ENCODE measurements around the gene GRHL3.
A peak's percentile ranks its signal among the peaks of the same experiment; 100 is the strongest.

Gene GRHL3

DNA sequence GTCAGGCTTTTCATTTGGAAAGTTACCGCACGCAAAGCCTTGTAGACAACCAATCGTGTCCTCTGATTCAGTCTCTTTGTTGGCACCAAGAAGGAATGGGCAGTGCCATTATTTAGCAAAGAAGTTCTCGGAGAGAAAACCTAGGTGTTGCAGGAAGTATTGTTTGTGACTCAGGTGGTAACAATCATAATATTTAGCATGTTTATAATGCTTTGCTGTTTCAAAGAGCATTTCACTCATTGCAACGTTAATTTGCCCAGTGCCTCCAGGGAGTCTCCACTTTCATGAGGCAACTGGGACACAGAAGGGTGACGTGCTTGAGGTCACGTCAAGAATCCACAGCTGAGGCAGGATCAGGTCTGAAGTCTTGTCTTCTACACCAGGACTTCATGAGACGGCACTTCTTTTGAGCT lies 63.0 kb downstream of the GRHL3 start:
- peak overlapping the region in 1 of 2 donors; percentile 6 for H3K27ac ChIP-seq (ENCODE audit: low read depth in 2 of 2, low read length in 2 of 2)
- peaks cover 2 to 11% of the 10 kb centered on the region in 2 donors for H3K36me3 ChIP-seq (ENCODE audit: control insufficient read depth in 2 of 2, insufficient read depth in 2 of 2, low read length in 2 of 2)
- no peaks in the 10 kb centered on the region for H3K27me3 ChIP-seq (ENCODE audit: control insufficient read depth in 2 of 2, insufficient read depth in 2 of 2, low read length in 2 of 2)
- no peak overlapping the region for H3K4me3 ChIP-seq (ENCODE audit: low read length in 2 of 2)
- no peak overlapping the region for H3K9ac ChIP-seq (ENCODE audit: low read depth in 1 of 2, low read length in 2 of 2)
- no peaks in the 10 kb centered on the region for H3K9me3 ChIP-seq (ENCODE audit: control insufficient read depth in 2 of 2, low read length in 2 of 2)
- H3K4me1 ChIP-seq (ENCODE audit: control insufficient read depth in 2 of 2, insufficient read depth in 2 of 2, low read length in 2 of 2): peaks cover 7 to 28% of the 10 kb centered on the region in 2 donors

DNA sequence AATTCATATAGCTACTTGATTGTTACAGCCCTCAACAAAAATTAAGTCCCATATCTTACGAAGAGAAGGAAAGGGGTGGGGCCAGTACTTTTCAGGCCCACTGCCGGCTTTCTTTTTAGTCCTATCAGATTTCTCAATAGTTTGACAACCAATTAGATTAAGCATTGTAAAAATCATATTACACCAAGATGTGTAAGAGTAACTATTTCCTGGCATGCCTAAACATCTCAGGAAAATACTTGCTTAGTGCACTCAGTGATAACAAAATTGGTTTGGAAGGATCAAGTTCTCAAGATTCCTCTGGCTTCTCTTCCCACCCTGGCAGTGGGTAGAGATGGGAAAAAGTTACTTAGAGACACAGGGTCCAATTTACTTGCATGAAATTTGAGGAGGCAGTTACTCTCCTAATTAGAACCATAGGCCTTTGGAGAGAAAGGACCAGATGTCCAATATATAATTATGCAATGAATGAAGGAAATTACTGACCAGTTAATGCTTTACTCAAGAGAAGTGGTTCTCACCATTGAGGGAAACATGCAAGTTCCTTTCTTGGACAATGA lies 64.3 kb downstream of the GRHL3 start:
- Histone ChIP-seq H3K4me3 (ENCODE audit: low read length in 2 of 2) (no peak overlapping the region), H3K9ac (ENCODE audit: low read depth in 1 of 2, low read length in 2 of 2) (no peak overlapping the region), H3K4me1 (ENCODE audit: control insufficient read depth in 2 of 2, insufficient read depth in 2 of 2, low read length in 2 of 2) (peaks cover 7 to 31% of the 10 kb centered on the region in 2 donors), H3K9me3 (ENCODE audit: control insufficient read depth in 2 of 2, low read length in 2 of 2) (no peaks in the 10 kb centered on the region), H3K36me3 (ENCODE audit: control insufficient read depth in 2 of 2, insufficient read depth in 2 of 2, low read length in 2 of 2) (peaks cover 2 to 11% of the 10 kb centered on the region in 2 donors), H3K27me3 (ENCODE audit: control insufficient read depth in 2 of 2, insufficient read depth in 2 of 2, low read length in 2 of 2) (no peaks in the 10 kb centered on the region), H3K27ac (ENCODE audit: low read depth in 2 of 2, low read length in 2 of 2) (no peak overlapping the region)

DNA sequence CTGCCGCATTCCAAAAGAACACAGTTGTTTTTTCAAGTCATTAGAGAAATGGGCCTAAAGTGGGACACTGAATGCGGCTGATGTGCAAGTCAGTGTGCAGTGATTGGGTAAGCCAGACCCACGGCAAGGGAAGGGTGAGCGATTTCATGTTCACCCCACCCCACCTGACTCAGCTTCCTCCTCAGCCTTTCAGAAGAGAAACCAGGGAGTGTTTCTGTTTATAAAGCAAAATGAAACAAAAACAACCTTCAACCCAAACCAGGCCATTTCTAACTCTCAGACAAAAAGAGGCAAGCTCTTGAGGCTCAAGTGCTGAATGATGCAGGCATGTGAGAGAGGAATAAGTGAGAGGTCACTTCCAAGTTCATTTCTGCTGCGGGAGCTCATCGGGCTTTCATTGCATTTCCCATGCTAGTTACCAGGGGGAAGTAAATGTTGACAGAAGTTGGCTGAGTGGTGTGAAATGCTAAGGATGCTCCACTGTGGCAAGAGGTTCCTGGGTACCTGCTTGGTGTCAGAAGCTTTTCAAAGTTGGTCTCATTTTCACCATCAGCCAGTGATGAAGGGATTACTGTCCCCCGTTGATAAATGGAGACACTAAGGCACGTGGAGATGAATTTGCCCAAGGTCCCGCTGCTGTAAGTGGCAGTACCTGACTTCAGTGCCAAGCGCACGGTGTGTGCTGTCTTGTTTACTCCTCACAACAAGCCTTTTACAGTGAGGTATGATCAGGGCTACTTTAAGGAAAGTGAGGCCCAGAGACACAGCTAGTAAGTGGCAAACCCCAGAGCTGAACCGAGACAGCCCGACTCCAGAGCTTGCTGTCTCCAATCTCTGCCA lies 65.3 kb downstream of the GRHL3 start:
- H3K9me3 ChIP-seq (ENCODE audit: control insufficient read depth in 2 of 2, low read length in 2 of 2): no peaks in the 10 kb centered on the region
- H3K4me3 ChIP-seq (ENCODE audit: low read length in 2 of 2): no peak overlapping the region
- H3K36me3 ChIP-seq (ENCODE audit: control insufficient read depth in 2 of 2, insufficient read depth in 2 of 2, low read length in 2 of 2): peaks cover 2 to 11% of the 10 kb centered on the region in 2 donors
- peak overlapping the region; percentile 26 to 54 for H3K27ac ChIP-seq (ENCODE audit: low read depth in 2 of 2, low read length in 2 of 2)
- H3K9ac ChIP-seq (ENCODE audit: low read depth in 1 of 2, low read length in 2 of 2): no peak overlapping the region
- H3K4me1 ChIP-seq (ENCODE audit: control insufficient read depth in 2 of 2, insufficient read depth in 2 of 2, low read length in 2 of 2): peaks cover 7 to 35% of the 10 kb centered on the region in 2 donors
- no peaks in the 10 kb centered on the region for H3K27me3 ChIP-seq (ENCODE audit: control insufficient read depth in 2 of 2, insufficient read depth in 2 of 2, low read length in 2 of 2)

DNA sequence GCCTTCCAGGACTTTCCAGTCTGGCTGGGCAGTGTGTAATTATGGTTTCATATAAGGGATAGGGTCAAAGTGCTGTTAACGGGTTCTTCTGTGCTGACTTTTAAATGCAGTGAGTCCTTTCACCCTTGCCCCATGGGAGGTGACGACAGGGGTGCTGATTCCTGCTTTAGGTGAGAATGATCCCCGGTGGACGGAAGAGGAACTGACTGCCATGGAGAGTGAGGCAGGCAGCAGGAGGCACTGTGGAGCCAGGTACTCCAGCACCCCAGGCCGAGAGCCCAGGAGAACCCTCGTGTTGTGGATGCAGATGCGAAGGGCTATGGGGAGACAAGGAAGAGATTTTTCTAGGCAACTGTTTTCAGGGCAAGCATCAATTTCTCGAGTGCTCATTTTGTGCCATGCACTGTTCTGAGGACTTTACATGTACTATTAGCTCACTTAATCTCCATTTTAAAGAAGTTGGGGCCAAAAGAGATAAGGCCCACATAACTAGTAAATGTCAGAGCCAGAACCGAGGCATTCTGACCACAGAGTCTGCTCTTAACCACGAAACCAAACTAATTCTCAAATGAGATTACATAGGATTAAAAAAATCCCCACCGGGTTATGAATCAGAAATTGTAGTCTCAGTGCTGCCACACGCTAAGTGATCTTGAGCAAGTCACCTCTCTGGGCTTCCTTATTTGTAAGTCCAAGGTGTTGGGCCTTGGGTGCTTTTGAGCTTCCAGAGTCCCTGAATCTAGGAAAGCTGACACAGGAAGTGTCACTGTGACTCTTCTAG lies 66.2 kb downstream of the GRHL3 start:
- Histone ChIP-seq H3K4me1 (ENCODE audit: control insufficient read depth in 2 of 2, insufficient read depth in 2 of 2, low read length in 2 of 2) (peaks cover 7 to 39% of the 10 kb centered on the region in 2 donors), H3K36me3 (ENCODE audit: control insufficient read depth in 2 of 2, insufficient read depth in 2 of 2, low read length in 2 of 2) (peaks cover 2 to 7% of the 10 kb centered on the region in 2 donors), H3K4me3 (ENCODE audit: low read length in 2 of 2) (no peak overlapping the region), H3K27ac (ENCODE audit: low read depth in 2 of 2, low read length in 2 of 2) (peak overlapping the region; percentile 26 to 54), H3K9ac (ENCODE audit: low read depth in 1 of 2, low read length in 2 of 2) (no peak overlapping the region), H3K27me3 (ENCODE audit: control insufficient read depth in 2 of 2, insufficient read depth in 2 of 2, low read length in 2 of 2) (no peaks in the 10 kb centered on the region), H3K9me3 (ENCODE audit: control insufficient read depth in 2 of 2, low read length in 2 of 2) (no peaks in the 10 kb centered on the region)

DNA sequence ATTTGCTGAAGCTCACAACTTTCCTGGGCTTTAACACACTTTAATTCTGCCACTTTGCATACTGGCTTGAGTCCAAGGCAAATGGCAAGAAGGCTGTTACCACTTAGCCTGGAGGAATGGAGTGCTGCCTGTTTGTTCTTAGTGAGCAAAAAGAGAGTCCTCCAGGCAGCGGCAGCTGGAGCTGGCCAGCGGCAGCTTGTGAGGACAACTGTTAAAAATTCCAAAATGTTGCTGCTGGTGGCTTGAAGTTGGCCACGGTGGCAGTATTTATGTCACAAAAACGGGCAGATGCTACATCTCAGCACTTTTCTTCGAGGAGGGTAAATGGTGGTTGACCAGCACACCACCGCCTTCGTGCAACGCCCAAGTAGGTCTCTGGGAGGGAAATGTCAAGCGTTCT lies 67.1 kb downstream of the GRHL3 start:
- Histone ChIP-seq H3K27me3 (ENCODE audit: control insufficient read depth in 2 of 2, insufficient read depth in 2 of 2, low read length in 2 of 2) (no peaks in the 10 kb centered on the region), H3K27ac (ENCODE audit: low read depth in 2 of 2, low read length in 2 of 2) (no peak overlapping the region)

DNA sequence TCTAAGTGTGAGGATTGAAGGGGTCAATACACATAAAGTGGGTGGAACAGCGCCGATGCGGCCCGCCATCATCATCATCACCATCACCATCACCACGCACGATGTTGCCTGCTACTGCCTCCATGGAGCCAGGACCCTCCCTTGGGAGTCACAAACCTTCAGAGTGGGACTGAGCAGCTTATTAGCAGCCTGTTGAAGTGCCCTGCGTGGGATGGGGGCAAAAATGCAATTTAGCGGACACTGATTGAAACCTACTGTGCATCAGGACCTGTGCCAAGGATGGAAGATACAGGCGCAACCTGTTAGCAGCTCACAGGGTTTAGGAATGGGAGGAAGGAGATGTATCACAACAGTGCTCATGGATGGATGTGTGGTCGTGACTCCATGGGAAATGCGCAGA lies 67.8 kb downstream of the GRHL3 start:
- Histone ChIP-seq H3K4me1 (ENCODE audit: control insufficient read depth in 2 of 2, insufficient read depth in 2 of 2, low read length in 2 of 2) (peaks cover 10 to 34% of the 10 kb centered on the region in 2 donors), H3K36me3 (ENCODE audit: control insufficient read depth in 2 of 2, insufficient read depth in 2 of 2, low read length in 2 of 2) (peaks cover 2 to 7% of the 10 kb centered on the region in 2 donors), H3K9me3 (ENCODE audit: control insufficient read depth in 2 of 2, low read length in 2 of 2) (no peaks in the 10 kb centered on the region), H3K27me3 (ENCODE audit: control insufficient read depth in 2 of 2, insufficient read depth in 2 of 2, low read length in 2 of 2) (no peaks in the 10 kb centered on the region), H3K27ac (ENCODE audit: low read depth in 2 of 2, low read length in 2 of 2) (no peak overlapping the region), H3K9ac (ENCODE audit: low read depth in 1 of 2, low read length in 2 of 2) (no peak overlapping the region), H3K4me3 (ENCODE audit: low read length in 2 of 2) (no peak overlapping the region)

More for the DNA sequence above, 67.1 kb downstream of the GRHL3 start:
- Histone ChIP-seq H3K9me3 (ENCODE audit: control insufficient read depth in 2 of 2, low read length in 2 of 2) (no peaks in the 10 kb centered on the region), H3K36me3 (ENCODE audit: control insufficient read depth in 2 of 2, insufficient read depth in 2 of 2, low read length in 2 of 2) (peaks cover 2 to 7% of the 10 kb centered on the region in 2 donors), H3K4me3 (ENCODE audit: low read length in 2 of 2) (no peak overlapping the region), H3K4me1 (ENCODE audit: control insufficient read depth in 2 of 2, insufficient read depth in 2 of 2, low read length in 2 of 2) (peaks cover 4 to 34% of the 10 kb centered on the region in 2 donors), H3K9ac (ENCODE audit: low read depth in 1 of 2, low read length in 2 of 2) (no peak overlapping the region)

DNA sequence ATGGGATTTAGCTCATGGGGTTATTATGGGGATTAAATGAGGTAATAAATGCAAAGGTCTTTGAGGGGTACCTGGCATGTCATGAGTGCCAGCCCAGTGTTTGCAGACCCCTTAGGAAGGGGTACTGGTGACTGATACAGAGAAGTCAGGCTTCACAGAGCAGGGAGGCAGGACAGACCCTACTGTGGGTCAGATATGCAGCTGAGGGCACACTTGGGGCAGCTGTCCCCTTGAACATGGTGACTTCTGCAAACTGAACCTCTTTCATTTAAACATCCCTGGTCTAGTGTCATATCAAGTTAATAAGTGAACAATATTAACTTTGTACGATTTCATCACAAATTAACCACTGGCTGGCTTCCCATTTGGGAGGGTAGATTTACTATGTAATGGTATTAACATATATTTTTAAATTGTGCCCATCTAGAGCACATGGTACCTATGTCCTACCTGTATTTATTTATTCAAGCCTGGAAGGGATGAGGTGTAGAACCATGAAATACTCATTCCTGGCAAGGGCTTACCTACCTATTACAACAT lies 68.5 kb downstream of the GRHL3 start:
- peaks cover 0 to 7% of the 10 kb centered on the region in 2 donors for H3K36me3 ChIP-seq (ENCODE audit: control insufficient read depth in 2 of 2, insufficient read depth in 2 of 2, low read length in 2 of 2)
- no peaks in the 10 kb centered on the region for H3K9me3 ChIP-seq (ENCODE audit: control insufficient read depth in 2 of 2, low read length in 2 of 2)
- no peaks in the 10 kb centered on the region for H3K27me3 ChIP-seq (ENCODE audit: control insufficient read depth in 2 of 2, insufficient read depth in 2 of 2, low read length in 2 of 2)
- H3K4me1 ChIP-seq (ENCODE audit: control insufficient read depth in 2 of 2, insufficient read depth in 2 of 2, low read length in 2 of 2): peaks cover 16 to 31% of the 10 kb centered on the region in 2 donors
- no peak overlapping the region for H3K4me3 ChIP-seq (ENCODE audit: low read length in 2 of 2)
- no peak overlapping the region for H3K27ac ChIP-seq (ENCODE audit: low read depth in 2 of 2, low read length in 2 of 2)
- H3K9ac ChIP-seq (ENCODE audit: low read depth in 1 of 2, low read length in 2 of 2): no peak overlapping the region

DNA sequence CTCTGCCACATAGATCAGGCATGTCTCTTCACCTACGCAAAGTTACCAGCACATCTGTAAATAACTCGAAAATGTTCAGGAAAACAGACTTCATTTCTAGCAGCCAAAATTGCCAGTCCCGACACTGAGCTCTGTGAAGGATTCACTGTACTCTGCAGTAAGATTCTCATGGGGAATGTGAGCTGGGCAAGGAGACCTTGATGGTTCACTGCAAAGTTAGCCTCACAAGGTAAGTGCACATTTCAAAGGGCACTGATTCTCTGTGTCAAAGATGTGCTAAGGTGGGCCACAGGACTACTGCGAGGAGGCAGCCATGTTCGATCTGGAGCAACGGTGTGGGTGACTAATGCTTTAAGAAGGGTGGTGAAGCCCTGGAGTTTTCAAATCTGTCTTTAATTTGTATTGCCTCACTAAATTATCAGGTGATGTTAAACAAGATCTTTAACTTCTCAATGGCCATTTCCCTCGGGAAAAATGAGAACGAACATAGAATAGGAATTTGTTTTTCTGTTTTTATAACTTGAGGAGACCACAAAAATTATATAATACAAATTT lies 69.3 kb downstream of the GRHL3 start:
- Histone ChIP-seq H3K9ac (ENCODE audit: low read depth in 1 of 2, low read length in 2 of 2) (no peak overlapping the region), H3K36me3 (ENCODE audit: control insufficient read depth in 2 of 2, insufficient read depth in 2 of 2, low read length in 2 of 2) (peaks cover 0 to 7% of the 10 kb centered on the region in 2 donors), H3K4me1 (ENCODE audit: control insufficient read depth in 2 of 2, insufficient read depth in 2 of 2, low read length in 2 of 2) (peaks cover 16 to 31% of the 10 kb centered on the region in 2 donors), H3K9me3 (ENCODE audit: control insufficient read depth in 2 of 2, low read length in 2 of 2) (no peaks in the 10 kb centered on the region), H3K27me3 (ENCODE audit: control insufficient read depth in 2 of 2, insufficient read depth in 2 of 2, low read length in 2 of 2) (no peaks in the 10 kb centered on the region), H3K27ac (ENCODE audit: low read depth in 2 of 2, low read length in 2 of 2) (no peak overlapping the region), H3K4me3 (ENCODE audit: low read length in 2 of 2) (no peak overlapping the region)

DNA sequence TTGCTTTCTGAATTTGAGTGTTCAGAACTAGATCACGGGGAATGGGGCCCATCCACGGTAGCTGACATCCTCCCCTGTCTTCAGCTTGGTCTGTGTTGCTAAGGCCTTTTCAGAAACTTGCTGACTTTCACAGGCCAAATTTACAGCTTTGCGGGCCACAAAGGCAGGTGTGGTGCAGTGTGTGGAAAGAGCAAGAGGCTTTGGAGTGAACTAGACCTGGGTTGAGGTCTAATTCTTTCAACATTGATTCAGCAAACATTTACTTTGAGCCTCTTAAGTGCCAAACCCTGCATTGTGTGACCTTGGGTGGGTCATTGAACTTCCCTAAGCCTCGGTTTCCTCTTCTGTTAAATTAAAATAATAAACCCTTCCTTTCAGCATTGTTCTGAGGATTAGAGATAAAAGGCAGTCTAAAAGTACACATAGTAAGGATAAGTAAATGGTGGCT lies 70.1 kb downstream of the GRHL3 start:
- H3K27ac ChIP-seq (ENCODE audit: low read depth in 2 of 2, low read length in 2 of 2): peak overlapping the region in 1 of 2 donors; percentile 9

More for the DNA sequence above, 70.1 kb downstream of the GRHL3 start:
- H3K9me3 ChIP-seq (ENCODE audit: control insufficient read depth in 2 of 2, low read length in 2 of 2): no peaks in the 10 kb centered on the region
- peaks cover 16 to 28% of the 10 kb centered on the region in 2 donors for H3K4me1 ChIP-seq (ENCODE audit: control insufficient read depth in 2 of 2, insufficient read depth in 2 of 2, low read length in 2 of 2)
- H3K4me3 ChIP-seq (ENCODE audit: low read length in 2 of 2): no peak overlapping the region
- peaks cover 0 to 7% of the 10 kb centered on the region in 2 donors for H3K36me3 ChIP-seq (ENCODE audit: control insufficient read depth in 2 of 2, insufficient read depth in 2 of 2, low read length in 2 of 2)
- H3K9ac ChIP-seq (ENCODE audit: low read depth in 1 of 2, low read length in 2 of 2): no peak overlapping the region
- no peaks in the 10 kb centered on the region for H3K27me3 ChIP-seq (ENCODE audit: control insufficient read depth in 2 of 2, insufficient read depth in 2 of 2, low read length in 2 of 2)

All from mucosa of rectum (tissue), 2 donors.